ENCODE data around the gene SETD1B.

- no peak for TF ChIP-seq POLR2A (IDR thresholded peaks at IDR 0.05)
- no peak for TF ChIP-seq CTCF (IDR thresholded peaks at IDR 0.05)
These were observed 16.2 kb downstream of the SETD1B start for GRCh38 chr12:121820056-121820455.

Measured in adrenal gland (tissue), 5 donors.